COLO668 (cell line): Measurements from ENCODE around the gene HECTD4.
A peak's percentile ranks its signal among the peaks of the same experiment; 100 is the strongest.
"Not testable (repeated sequence)": the region's sequence is repeated elsewhere in the genome, so short reads cannot be mapped to it uniquely, and the experiment has no call there.

ENCODE experiments used
- DNase-seq: peaks from one replicate; lab custom pipeline; 2025; ENCODE audit not compliant: unreplicated experiment; lab: John Stamatoyannopoulos, UW

The HECTD4 gene

GRCh38 chr12:112381883-112382796, at the start of gene HECTD4:
HECTD4 (minus strand) TSS chr12:112382431; CDS start chr12:112382128, 303 bp downstream.
- DNase-seq = peak; percentile 98

GRCh38 chr12:112431965-112432364, 49.7 kb upstream of the HECTD4 start:
- DNase-seq = no peak

- no peak for DNase-seq
These were observed 48.7 kb upstream of the HECTD4 start for GRCh38 chr12:112430929-112431328.

DNA sequence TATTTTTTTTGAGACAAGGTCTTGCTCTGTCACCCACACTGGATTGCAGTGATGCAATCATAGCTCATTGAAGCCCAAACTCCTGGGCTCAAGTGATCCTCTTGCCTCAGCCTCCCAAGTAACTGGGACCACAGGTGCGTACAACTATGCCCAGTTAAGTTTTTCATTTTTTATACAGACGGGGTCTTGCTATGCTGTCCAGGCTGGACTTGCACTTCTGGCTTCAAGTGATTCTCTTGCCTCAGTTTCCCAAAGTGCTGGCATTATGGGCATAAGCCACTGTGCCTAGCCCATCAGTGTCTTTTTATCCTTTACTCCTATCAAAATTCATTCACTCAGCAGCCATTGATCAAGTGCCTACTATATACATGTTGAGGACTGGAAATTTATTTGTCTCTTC, 45.5 kb upstream of the HECTD4 start:
- DNase-seq = no peak

DNA sequence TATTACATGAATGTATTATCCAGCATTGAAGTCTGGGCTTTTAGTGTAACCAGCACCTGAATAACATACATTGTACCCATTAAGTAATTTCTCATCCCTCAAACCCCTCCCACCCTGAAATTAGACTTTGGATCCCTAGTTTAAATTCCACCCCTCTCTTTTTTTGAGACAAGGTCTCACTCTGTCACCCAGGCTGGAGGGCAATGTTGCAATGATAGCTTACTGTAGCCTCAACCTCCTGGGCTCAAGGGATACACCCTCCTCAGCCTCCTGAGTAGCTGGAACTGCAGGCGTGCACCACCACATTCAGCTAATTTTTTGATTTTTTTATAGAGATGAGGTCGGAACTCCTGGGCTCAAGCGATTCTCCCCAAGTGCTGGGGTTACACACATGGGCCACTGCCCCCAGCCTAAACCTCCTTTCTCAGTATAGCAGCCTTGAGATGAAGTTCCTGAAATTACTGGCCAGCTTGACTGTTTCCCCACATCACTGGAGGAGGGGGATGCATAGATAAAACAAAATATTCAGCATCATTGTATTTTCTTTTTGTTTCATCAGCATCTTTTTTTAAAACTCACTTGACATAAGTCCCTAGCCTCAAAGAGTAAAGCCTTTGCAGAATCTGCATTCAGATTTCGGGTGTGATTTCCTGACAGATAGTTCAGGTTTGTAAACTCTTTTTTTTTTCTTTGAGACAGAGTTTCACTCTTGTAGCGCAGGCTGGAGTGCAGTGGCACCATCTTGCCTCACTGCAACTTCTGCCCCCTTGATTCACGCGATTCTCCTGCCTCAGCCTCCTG, 43.6 kb upstream of the HECTD4 start:
- no peak for DNase-seq

GRCh38 chr12:112424126-112424525, 41.9 kb upstream of the HECTD4 start:
- DNase-seq = no peak

GRCh38 chr12:112422531-112422930, 40.3 kb upstream of the HECTD4 start:
- no peak for DNase-seq

- no peak for DNase-seq
These were observed 39.1 kb upstream of the HECTD4 start for GRCh38 chr12:112421363-112421762.

DNA sequence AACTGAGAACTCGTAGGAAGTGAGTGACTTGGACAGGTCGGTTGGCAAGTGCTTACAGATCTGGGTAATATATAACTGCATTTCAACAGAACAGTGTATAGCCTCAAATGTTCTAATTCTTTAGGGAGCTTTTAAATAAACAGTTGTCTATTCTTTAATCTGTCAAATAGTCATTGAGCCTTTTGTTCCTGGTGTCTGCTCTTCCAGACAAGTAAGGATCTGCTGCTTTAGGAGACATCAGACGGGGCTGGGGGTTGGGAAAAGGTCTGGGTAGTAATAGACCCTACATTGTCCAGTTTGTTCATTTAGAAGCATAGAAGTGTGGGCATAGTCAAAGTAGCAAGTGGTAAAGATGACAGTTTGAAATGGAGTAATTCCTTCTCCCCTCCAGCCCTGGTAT, 38.5 kb upstream of the HECTD4 start:
- no peak for DNase-seq

DNA sequence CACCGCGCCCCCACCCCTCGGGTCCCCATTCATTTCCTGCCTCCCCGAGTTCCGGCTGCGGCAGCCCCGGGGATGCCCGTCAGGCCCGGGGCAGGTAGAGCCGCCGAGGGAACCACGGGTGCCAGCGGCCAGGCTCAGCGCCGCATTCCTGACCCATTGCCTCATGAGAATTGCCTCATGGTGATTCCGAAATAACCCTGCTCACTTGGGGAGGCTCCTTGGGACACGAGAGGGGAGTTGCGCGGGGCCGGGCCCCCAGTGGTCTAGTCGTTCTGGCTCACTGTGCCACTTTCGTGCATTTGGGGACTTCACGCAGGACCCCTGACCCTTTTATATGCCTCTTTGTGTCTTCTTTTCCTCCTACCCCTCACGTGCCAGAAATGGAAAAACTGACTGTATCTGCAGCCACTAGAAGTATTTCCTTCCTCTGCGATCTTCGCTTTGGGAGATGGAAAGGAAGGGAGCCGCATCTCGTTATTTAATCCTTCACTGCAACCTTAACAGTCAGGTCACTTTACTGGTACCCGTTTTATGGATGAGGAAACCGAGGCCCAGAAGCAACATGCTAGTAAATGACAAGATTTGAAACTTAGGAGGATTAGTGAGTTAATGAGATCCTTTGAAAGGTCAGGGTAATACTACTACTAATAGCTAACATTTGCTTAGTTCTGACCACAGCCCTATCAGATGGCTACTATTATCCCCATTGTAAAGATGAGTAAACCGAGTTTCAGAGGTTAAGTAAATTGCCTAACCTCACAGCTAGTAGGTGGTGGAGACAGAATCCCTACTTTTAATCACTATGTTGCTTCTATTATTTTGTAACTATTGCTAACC, 37.3 kb upstream of the HECTD4 start:
- DNase-seq = peak; percentile 82

GRCh38 chr12:112418608-112419296, 36.5 kb upstream of the HECTD4 start, which contains the start of gene PTPN11:
PTPN11 (plus strand) TSS chr12:112418947; CDS start chr12:112419112, 165 bp downstream.
- peak; percentile 92 for DNase-seq

DNA sequence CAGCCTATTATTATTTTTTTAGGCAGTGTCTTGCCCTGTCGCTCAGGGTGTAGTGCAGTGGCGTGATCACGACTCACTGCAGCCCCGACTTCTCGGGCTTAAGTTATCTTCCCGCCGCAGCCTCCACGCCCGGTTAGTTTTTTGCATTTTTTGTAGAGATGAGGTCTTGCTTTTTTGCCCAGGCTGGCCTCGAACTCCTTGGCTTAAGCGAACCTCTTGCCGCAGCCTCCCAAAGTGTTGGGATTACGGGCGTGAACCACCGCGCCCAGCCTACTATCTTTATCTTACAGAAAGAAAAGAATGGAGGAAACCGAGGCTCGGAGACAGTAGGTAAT, 36.0 kb upstream of the HECTD4 start:
- DNase-seq = no peak

GRCh38 chr12:112415457-112415856, 33.2 kb upstream of the HECTD4 start:
- not testable (repeated sequence) for DNase-seq

- DNase-seq = no peak
These were observed 31.8 kb upstream of the HECTD4 start for GRCh38 chr12:112413855-112414625.

GRCh38 chr12:112409906-112410244, 27.6 kb upstream of the HECTD4 start:
- no peak for DNase-seq

DNA sequence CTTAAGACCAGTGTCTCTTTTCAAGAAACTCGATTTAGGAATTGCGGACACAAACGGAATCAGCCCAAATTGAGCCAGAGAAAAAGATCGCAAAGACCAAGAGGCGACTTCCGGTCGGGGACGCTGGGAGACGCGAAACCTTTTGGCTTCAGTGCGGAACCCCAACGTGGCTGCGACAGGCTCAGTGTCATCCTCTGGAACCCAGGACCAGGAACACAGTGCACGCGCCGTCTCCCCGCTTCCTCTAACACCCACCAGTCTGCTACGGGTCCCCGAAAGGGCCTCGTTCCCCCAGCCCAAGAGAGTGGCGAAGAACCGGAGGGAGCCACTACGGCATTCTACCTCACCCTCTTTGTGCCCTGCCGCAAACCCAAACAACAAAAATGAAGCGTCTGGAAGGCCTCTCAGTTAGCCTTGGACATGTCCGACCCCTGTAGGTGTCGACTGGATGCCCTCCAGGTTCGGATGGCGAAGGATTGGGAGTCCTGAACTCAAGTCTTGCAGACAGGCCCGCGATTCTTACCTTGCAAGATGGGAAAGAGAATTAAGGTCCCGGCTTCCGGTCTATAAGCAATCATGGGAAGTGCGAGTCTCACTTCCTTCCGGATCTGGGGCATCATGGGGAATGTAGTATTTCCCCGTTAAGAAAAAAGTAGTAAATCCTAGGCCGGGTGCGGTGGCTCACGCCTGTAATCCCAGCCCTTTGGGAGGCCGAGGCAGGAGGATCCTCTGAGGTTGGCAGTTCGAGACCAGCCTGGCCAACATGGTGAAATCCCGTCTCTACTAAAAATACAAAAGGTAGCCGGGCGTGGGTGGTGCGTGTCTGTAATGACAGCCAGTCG, 27.1 kb upstream of the HECTD4 start, which contains the start of gene RPL6:
TSS of gene RPL6 (minus strand) at position 542 of the 842 bp plus-strand sequence. CDS start 949 bp downstream, outside the sequence.
- DNase-seq = peak; percentile 86

DNA sequence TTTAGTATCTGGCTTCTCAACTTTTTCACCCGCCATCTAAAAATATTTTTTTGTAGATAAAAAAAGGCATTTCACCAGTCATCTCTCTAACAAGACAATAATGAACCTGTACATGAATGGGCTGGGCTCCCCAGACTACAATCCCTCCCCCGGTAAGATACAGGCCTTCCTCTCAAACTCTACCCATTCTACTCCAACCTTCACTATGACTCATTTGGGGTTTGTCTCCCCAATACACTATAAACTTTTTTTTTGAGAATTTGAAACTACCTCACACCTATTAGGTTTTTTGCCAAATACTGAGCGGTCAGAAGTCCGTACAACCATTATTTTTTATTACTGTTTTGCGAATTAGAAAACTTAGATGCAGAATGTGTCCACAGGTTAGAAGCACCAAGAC, 26.4 kb upstream of the HECTD4 start:
- DNase-seq = no peak

DNA sequence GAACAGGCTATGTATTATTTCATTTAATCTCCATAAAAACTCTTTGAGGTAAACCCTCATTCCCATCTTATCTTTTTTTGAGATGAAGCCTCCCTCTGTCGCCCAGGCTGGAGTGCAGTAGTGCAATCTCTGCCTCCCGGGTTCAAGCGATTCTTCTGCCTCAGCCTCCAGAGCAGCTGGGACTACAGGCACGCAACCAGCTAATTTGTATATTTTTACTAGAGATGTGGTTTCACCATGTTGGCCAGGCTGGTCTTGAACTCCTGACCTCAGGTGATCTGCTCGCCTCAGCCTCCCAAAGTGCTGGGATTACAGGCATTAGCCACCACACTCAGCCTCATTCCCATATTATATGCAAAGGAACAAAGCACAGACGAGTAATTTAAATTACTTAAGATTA, 25.5 kb upstream of the HECTD4 start:
- DNase-seq = not testable (repeated sequence)
